Activated CD8-positive, alpha-beta memory T cell treated with anti-CD3 and anti-CD28 coated beads for 48 hours (primary cell): ENCODE measurements around the gene DYNLT1.

Experiments
- DNase-seq, 3 experiments: peaks; one replicate each; pipeline ENCODE4 v3.0.0-alpha.2; 2020; ENCODE audit warnings: low read depth in 2 of 3, low spot score in 2 of 3

DYNLT1 gene

GRCh38 chr6:158603261-158604047 is 41.1 kb downstream of the DYNLT1 start:
- DNase-seq: no peak

DNA sequence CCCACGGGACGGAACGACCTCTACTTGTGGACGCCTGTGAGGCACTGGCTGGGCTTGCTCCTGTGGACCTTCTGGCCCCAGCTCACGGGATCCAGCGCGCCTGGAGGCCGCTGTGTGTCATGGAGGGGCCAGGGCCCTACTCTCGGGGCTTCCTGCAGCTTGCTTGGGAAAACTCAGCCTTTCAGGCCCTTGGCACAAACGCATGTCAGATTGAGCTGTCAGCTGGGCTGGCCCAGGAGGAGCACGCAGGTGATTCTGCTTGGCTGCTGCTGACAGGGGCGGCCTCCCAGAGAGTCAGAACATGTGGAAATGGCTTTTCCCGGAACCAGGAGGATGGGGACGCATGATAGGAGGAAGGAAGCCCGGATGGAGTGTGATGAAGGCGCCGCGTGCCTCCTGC is 44.9 kb downstream of the DYNLT1 start:
- DNase-seq: no peak

- DNase-seq: no peak
Observed at GRCh38 chr6:158597565-158597964, 47.0 kb downstream of the DYNLT1 start.

- no peak for DNase-seq
Observed at GRCh38 chr6:158596861-158597260, 47.7 kb downstream of the DYNLT1 start.

GRCh38 chr6:158595223-158595622 is 49.3 kb downstream of the DYNLT1 start:
- DNase-seq: no peak

DNA sequence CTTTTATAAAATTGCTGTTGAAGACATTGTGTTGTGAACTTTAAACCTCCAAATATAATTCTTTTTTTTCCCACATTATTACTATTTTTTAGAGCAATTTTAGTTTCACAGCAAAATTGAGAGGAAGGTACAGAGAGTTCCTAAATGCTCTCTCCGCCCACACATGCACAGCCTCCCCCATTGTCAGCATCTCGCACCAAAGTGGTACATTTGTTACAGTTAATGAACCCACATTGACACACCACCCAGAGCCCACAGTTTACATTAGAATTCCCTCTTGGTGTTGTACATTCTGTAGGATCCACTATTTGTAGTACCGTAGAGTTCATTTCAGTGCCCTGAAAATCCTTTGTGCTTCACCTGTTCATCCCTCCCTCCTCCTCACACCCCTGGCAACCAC is 50.9 kb downstream of the DYNLT1 start:
- no peak for DNase-seq

DNA sequence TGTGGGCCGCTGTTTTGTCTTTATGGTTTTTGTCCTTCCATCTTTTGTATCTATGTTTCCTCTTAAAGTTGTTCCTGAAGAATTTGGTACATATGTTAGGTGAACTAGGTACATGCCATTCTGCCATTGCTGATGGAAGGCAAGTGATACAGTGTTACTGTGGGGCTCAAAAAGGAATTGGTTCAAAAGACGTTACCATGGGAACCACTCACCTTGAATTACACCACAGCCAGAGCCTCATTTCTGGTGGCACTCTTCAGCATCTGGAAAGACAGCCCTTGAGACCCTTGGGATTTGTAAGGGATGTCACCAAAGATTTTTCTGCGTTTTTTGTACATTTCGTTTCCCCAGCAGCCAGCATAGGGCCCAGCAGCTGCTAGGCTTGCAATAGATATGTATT is 52.7 kb downstream of the DYNLT1 start:
- DNase-seq: no peak

GRCh38 chr6:158591134-158591809 is 53.3 kb downstream of the DYNLT1 start:
- DNase-seq: no peak

DNA sequence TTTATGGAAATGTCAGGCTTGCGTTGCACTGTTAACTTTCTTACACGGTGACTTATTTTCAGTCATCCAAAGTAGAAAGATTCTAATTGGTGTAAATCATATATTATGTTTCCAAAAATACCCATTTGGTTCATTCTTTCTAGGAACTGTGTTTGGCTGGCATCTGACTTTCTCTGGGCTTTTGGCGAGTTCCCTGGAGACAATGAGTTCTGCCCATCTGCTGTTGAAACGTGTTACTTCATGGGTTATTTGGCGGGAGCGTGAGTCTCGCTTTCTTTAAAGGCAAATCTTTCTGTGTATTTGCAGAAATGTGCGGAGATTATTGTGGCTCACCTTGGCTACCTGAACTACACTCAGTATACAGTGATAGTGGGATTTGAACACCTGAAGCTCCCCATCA is 55.2 kb downstream of the DYNLT1 start:
- no peak for DNase-seq

DNA sequence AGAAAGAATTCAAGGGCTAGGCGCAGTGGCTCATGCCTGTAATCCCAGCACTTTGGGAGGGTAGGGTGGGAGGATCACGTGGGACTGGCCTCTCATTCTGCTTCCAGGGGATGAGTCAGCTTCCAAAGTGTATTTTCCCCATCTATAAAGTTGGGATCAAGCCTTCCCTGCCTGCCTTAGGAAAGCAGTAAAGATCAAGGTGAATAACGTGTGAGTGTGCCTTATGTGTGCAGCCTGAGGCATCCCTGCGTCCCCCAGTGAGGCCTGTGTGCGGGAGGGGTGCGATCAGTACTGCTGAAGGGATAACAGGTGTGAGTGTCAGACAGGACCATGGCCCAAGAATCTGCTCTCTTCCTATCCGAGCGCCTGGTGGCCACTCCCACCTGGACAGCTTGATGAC is 57.9 kb downstream of the DYNLT1 start:
- no peak for DNase-seq
